Mesenchymal stem cell (in vitro differentiated cells and primary cell): ENCODE results near the gene THAP11. TPM values are rescaled to one million over a fixed set of nuclear protein-coding genes. Genes with fewer than 3 reads are reported as not detected.

Experiments used
- small RNA-seq: library from polyadenylated mRNA; stranded (forward); fragments of <200 nt; extraction: miRNeasy Mini kit (QIAGEN cat#:217004); gene quantifications from one replicate; pipeline ENCODE3, GENCODE V24; 2013; ENCODE audit warnings: low read depth

Gene THAP11

Small RNA genes lying within 50 kb of the gene (small RNA-seq; reads per million reads assigned to genes)
- gene AC040162.2 (not detected), gene NRN1L (not detected)
